Calu3 (cell line): ENCODE measurements around the gene TDRD7. TPM values are rescaled to one million over a fixed set of nuclear protein-coding genes. Genes with fewer than 3 reads are reported as not detected.

ENCODE experiments used
- BruUV-seq: library from RNA; stranded (reverse); fragments of 400-500 nt; replicated peaks from 2 replicates; lab custom pipeline; 2021; lab: Mats Ljungman, UMichigan
- CTCF ChIA-PET: fragments of 300-600 bp; sonication (Branson Sonifier 250); formaldehyde crosslinking; loops from one replicate; lab custom pipeline; 2022; ENCODE audit warnings: antibody characterized with exemption; lab: Charles Lee
- DNase-seq: peaks from one replicate; pipeline ENCODE4 v3.0.0; 2022
- H3K27ac Mint-ChIP-seq: one replicate; pipeline ENCODE4 v1.8.0; 2022; ENCODE audit warnings: mixed read lengths; ENCODE audit not compliant: unreplicated experiment
- H3K27me3 Mint-ChIP-seq: one replicate; pipeline ENCODE4 v1.8.0; 2022; ENCODE audit warnings: mixed read lengths; ENCODE audit not compliant: unreplicated experiment
- H3K36me3 Mint-ChIP-seq: one replicate; pipeline ENCODE4 v1.8.0; 2022; ENCODE audit warnings: mild to moderate bottlenecking, moderate library complexity, mixed read lengths; ENCODE audit not compliant: insufficient read depth, unreplicated experiment
- H3K4me1 Mint-ChIP-seq: one replicate; pipeline ENCODE4 v1.8.0; 2022; ENCODE audit warnings: mild to moderate bottlenecking, low read depth, mixed read lengths; ENCODE audit not compliant: unreplicated experiment
- H3K4me3 Mint-ChIP-seq: one replicate; pipeline ENCODE4 v1.8.0; 2022; ENCODE audit warnings: mild to moderate bottlenecking, low read depth, moderate library complexity, mixed read lengths; ENCODE audit not compliant: unreplicated experiment
- H3K9me3 Mint-ChIP-seq: one replicate; pipeline ENCODE4 v1.8.0; 2022; ENCODE audit warnings: low read depth, mixed read lengths; ENCODE audit not compliant: unreplicated experiment
- intact Hi-C: fragments of 100-400 bp; cut with micrococcal nuclease; formaldehyde crosslinking; loops from one replicate; pipeline ENCODE4 v1.10.0; 2022; ENCODE audit not compliant: unreplicated experiment
- total RNA-seq: library from RNA; stranded (reverse); gene quantifications from 2 replicates; pipeline ENCODE4 v1.2.3, GENCODE V29; 2022
- TF ChIP-seq, protein P1 (sequence below): fragments of 200-600 bp; IDR thresholded peaks from one replicate; pipeline ENCODE4 v1.8.0; 2022; ENCODE audit warnings: antibody characterized with exemption; ENCODE audit not compliant: unreplicated experiment

TDRD7 gene
- total RNA-seq, 1 experiment from 2014 or later = 15.5 TPM

DNA sequence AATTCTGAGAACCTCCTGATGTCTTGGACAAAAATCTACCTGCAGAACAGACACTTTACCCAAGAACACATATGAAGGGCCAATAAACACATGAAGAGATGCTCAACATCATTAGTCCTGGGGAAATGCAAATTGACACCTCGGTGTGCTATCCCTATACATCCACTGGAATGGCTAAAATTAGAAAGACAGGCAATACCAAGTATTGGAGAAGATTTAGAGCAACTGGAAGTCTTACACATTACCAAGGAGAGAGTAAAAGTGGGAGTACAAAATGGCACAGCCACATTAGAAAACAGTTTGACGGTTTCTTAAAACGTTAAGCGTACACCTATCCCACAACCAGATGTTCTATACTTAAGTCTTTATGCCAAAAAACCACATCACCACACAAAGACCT is 3.3 kb upstream of the TDRD7 start:
- Mint-ChIP-seq H3K4me1 (peaks cover 23% of the 10 kb centered on the region), H3K36me3 (peaks cover 18% of the 10 kb centered on the region), H3K27me3 (no peaks in the 10 kb centered on the region), H3K4me3 (no peak overlapping the region), H3K27ac (no peak overlapping the region), H3K9me3 (no peaks in the 10 kb centered on the region)
- intact Hi-C loops = no loop called here
- CTCF ChIA-PET = interaction anchor here (1.0 kb wide), 1 partner anchor 190 kb away, joined by 3 read pairs; no protein-coding TSS in a partner anchor
- no peak for DNase-seq
- TF ChIP-seq, protein P1, sequence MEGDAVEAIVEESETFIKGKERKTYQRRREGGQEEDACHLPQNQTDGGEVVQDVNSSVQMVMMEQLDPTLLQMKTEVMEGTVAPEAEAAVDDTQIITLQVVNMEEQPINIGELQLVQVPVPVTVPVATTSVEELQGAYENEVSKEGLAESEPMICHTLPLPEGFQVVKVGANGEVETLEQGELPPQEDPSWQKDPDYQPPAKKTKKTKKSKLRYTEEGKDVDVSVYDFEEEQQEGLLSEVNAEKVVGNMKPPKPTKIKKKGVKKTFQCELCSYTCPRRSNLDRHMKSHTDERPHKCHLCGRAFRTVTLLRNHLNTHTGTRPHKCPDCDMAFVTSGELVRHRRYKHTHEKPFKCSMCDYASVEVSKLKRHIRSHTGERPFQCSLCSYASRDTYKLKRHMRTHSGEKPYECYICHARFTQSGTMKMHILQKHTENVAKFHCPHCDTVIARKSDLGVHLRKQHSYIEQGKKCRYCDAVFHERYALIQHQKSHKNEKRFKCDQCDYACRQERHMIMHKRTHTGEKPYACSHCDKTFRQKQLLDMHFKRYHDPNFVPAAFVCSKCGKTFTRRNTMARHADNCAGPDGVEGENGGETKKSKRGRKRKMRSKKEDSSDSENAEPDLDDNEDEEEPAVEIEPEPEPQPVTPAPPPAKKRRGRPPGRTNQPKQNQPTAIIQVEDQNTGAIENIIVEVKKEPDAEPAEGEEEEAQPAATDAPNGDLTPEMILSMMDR = no peak
- no TSS peak for BruUV-seq

DNA sequence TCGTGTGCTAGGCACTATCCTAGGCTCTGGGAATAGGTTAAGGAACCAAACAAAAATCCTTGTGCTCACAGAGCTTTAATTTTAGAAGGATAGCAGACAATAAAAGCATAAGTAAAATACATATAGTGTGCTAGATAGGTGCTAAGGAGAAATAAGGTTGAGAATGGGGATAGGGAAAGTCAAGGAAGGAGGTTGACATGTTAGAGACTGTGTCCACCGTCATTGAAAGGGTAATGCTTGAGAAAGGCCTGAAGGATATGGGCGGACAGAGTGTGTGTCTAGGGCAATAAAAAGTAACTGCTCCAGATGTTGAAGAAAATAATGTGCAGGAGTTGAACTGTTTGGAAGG is 482 bp upstream of the TDRD7 start:
- H3K9me3 Mint-ChIP-seq = no peaks in the 10 kb centered on the region
- peaks cover 18% of the 10 kb centered on the region for H3K36me3 Mint-ChIP-seq
- H3K27me3 Mint-ChIP-seq = no peaks in the 10 kb centered on the region
- no TSS peak for BruUV-seq
- intact Hi-C loops = loop anchor here (10.0 kb wide), 1 partner anchor 183 kb away; no protein-coding TSS in a partner anchor
- DNase-seq = no peak
- peak overlapping the region; percentile 80 for H3K4me3 Mint-ChIP-seq
- H3K4me1 Mint-ChIP-seq = peaks cover 33% of the 10 kb centered on the region
- H3K27ac Mint-ChIP-seq = peak overlapping the region; percentile 69
- TF ChIP-seq, protein P1 = no peak
- CTCF ChIA-PET = interaction anchor here (0.7 to 1.6 kb wide), 3 partner anchors 10 to 187 kb away, joined by 3 to 10 read pairs (median 3); no protein-coding TSS in a partner anchor

DNA sequence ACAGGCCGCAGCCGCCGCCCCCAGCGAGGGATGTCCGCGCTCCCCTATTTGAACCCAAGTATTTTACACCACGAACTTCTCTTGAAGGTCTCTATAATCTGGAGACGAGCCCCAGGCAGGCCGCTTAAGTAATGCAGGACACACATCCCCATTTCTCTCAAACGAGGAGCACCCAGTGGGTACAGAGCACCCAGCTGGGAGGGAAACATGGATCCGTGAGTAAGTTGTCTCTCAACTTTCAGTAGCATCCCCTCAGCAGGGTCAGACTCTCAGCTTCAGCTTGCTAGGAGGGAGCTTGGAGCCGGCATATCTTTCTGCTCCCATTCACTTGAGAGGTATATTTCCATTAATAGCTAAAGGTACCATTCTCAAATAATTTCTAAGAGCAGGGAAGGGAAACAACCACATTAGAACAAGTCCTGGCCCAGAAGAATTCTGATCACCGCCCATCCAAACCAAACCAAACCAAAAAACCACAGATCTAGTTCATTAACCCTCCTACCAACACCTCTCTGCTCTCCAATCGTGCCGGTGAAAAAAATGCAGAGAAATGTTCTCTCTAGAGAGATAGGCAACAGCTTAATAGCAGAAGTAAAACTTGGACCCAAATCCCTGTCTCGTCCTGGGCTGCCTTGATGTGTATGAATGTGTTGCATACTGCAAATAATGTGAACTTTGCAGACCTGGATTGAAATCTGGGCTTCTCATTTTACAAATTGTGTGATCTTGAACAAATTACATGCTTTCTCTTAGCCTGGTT is 910 bp downstream of the TDRD7 start:
- BruUV-seq = TSS peak; percentile 44
- no peaks in the 10 kb centered on the region for H3K27me3 Mint-ChIP-seq
- CTCF ChIA-PET = interaction anchor here (1.0 to 1.2 kb wide), 3 partner anchors 14 to 186 kb away, joined by 4 to 10 read pairs (median 6); no protein-coding TSS in a partner anchor
- no peaks in the 10 kb centered on the region for H3K9me3 Mint-ChIP-seq
- H3K27ac Mint-ChIP-seq = peak overlapping the region; percentile 66
- no peak for DNase-seq
- H3K4me1 Mint-ChIP-seq = peaks cover 24% of the 10 kb centered on the region
- H3K4me3 Mint-ChIP-seq = peak overlapping the region; percentile 80
- TF ChIP-seq, protein P1 = no peak
- peaks cover 18% of the 10 kb centered on the region for H3K36me3 Mint-ChIP-seq
- intact Hi-C loops = loop anchor here (10.0 kb wide), 1 partner anchor 182 kb away; no protein-coding TSS in a partner anchor

DNA sequence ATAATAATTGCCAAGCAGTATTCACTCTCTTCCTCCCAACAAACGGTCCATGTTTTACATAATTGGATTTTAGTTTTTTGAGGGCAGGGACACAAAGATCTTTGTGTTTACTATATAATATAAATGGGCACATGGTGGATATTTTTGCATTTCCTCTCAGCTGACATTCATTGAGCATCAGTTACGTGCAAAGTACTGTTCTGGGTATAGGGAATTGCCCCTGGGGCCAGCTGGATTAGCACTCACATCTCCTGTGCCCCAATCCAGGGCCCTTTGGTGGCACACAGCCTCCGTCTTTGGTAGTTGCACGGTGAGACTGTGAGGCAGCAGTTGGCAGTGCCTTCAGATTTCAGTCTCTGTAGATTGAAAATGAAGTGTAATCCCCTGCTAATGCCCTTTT is 1.6 kb downstream of the TDRD7 start:
- Mint-ChIP-seq H3K27ac (no peak overlapping the region), H3K27me3 (no peaks in the 10 kb centered on the region), H3K4me1 (peaks cover 24% of the 10 kb centered on the region), H3K9me3 (no peaks in the 10 kb centered on the region), H3K4me3 (peak overlapping the region; percentile 80), H3K36me3 (peaks cover 18% of the 10 kb centered on the region)
- CTCF ChIA-PET = no interaction called here
- TF ChIP-seq, protein P1 = no peak
- no peak for DNase-seq
- intact Hi-C loops = loop anchor here (10.0 kb wide), 1 partner anchor 181 kb away; no protein-coding TSS in a partner anchor
- BruUV-seq = no TSS peak
